Measurements from ENCODE around the gene PLEKHA7. TPM values are rescaled to one million over a fixed set of nuclear protein-coding genes. Genes with fewer than 3 reads are reported as not detected.

The PLEKHA7 gene
- total RNA-seq, 6 experiments from 2014 or later, result 12.7 to 26.7 (median 21.5) TPM

- H3K4me1 ChIP-seq, result peaks cover 0 to 24% (median 8%) of the 10 kb centered on the region in 4 donors
- intact Hi-C loops (cut with DNase I), result no loop called here
- TF ChIP-seq CTCF (IDR thresholded peaks at IDR 0.05), result no peak
- no peaks in the 10 kb centered on the region for H3K27me3 ChIP-seq
- WGBS (ENCODE audit: insufficient coverage, low coverage, low lambda C conversion rate, missing lambda C conversion rate), result no CpG with 5 or more reads among the region's 8 CpGs
- ATAC-seq, result peak in 3 of 4 donors; percentile 3 to 36 (median 24)
- H3K36me3 ChIP-seq, result no peaks in the 10 kb centered on the region
- H3K27ac ChIP-seq, result no peak overlapping the region
- H3K9me3 ChIP-seq, result no peaks in the 10 kb centered on the region
- no peak overlapping the region for H3K4me3 ChIP-seq
- no peak for DNase-seq
Observed at GRCh38 chr11:16779436-16779835, 234.8 kb downstream of the PLEKHA7 start.

DNA sequence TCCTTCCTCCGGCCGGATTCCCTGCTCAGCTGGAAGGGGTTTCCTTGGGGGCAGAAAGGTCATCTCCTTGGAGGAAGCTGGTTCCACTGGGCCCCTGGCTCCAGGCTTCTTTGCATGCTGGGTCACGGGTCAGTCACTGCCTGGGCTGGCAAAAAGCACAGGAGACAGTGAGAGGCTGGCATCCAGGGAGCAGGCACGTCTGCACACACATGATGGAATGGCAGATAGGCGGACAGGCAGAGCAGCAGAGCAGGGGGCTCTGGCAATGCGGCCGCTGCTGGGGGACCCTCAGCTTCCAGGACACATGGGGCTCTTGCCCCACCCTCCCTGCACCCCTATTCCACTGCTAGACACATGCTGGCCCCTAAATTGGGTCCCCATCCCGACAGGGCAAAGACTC lies 235.3 kb downstream of the PLEKHA7 start:
- Histone ChIP-seq H3K27ac (no peak overlapping the region), H3K4me1 (peaks cover 0 to 24% (median 9%) of the 10 kb centered on the region in 4 donors), H3K36me3 (no peaks in the 10 kb centered on the region), H3K9me3 (no peaks in the 10 kb centered on the region), H3K27me3 (no peaks in the 10 kb centered on the region), H3K4me3 (no peak overlapping the region)
- ATAC-seq, result no peak
- no peak for TF ChIP-seq POLR2A (IDR thresholded peaks at IDR 0.05)
- TF ChIP-seq CTCF (IDR thresholded peaks at IDR 0.05), result no peak
- intact Hi-C loops (cut with DNase I), result no loop called here
- 60% methylated on average over 1 of the region's 8 CpGs for WGBS (ENCODE audit: insufficient coverage, low coverage, low lambda C conversion rate, missing lambda C conversion rate)
- no peak for DNase-seq

- no peak overlapping the region for H3K4me3 ChIP-seq
- WGBS (ENCODE audit: insufficient coverage, low coverage, low lambda C conversion rate, missing lambda C conversion rate), result 93% methylated on average over 3 of the region's 6 CpGs
- DNase-seq, result no peak
- H3K27me3 ChIP-seq, result no peaks in the 10 kb centered on the region
- H3K9me3 ChIP-seq, result no peaks in the 10 kb centered on the region
- no peak for ATAC-seq
- intact Hi-C loops (cut with DNase I), result no loop called here
- peaks cover 0 to 22% (median 9%) of the 10 kb centered on the region in 4 donors for H3K4me1 ChIP-seq
- no peaks in the 10 kb centered on the region for H3K36me3 ChIP-seq
- H3K27ac ChIP-seq, result no peak overlapping the region
- TF ChIP-seq CTCF (IDR thresholded peaks at IDR 0.05) (no peak), POLR2A (IDR thresholded peaks at IDR 0.05) (no peak)
Observed at GRCh38 chr11:16778286-16778685, 235.9 kb downstream of the PLEKHA7 start.

DNA sequence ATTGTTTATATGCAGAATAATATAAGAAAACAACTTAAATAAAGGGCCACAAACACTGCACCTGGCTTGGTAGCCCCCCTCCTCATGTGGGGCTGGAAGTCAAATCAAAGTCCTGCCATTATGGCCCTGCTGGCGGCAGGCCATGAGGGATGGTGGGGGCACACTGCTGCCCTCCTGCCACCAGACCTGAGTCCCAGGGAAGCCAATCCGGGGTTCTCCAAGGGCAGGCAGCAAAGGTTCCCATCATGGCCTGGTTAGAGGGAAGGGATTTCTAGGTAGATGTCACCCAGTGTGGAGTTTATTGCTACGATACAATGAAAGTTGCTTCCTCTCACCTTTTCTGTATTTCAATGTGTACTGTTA lies 236.6 kb downstream of the PLEKHA7 start:
- intact Hi-C loops (cut with DNase I), result no loop called here
- no peak for DNase-seq
- 93% methylated on average over 3 of the region's 3 CpGs for WGBS (ENCODE audit: insufficient coverage, low coverage, low lambda C conversion rate, missing lambda C conversion rate)
- Histone ChIP-seq H3K27ac (no peak overlapping the region), H3K36me3 (no peaks in the 10 kb centered on the region), H3K9me3 (no peaks in the 10 kb centered on the region), H3K4me3 (no peak overlapping the region), H3K27me3 (no peaks in the 10 kb centered on the region), H3K4me1 (peaks cover 0 to 22% (median 9%) of the 10 kb centered on the region in 4 donors)
- no peak for TF ChIP-seq POLR2A (IDR thresholded peaks at IDR 0.05)
- TF ChIP-seq CTCF (IDR thresholded peaks at IDR 0.05), result no peak
- no peak for ATAC-seq

All from right lobe of liver (tissue), 6 donors.